HepG2 (cell line): Measurements from ENCODE around the gene PRSS1. TPM values are rescaled to one million over a fixed set of nuclear protein-coding genes. Genes with fewer than 3 reads are reported as not detected.

Experiments used
- ATAC-seq: fragments of 200-7000 bp; cut with Tn5 transposase; 3 replicates; pipeline ENCODE4 v1.9.1; 2020; ENCODE audit warnings: mild to moderate bottlenecking, moderate library complexity
- BruUV-seq: library from RNA; stranded (reverse); fragments of 400-500 nt; replicated peaks from 2 replicates; lab custom pipeline; 2021; lab: Mats Ljungman, UMichigan
- CTCF ChIA-PET: fragments of 300-600 bp; formaldehyde crosslinking; extraction: SDS; loops from one replicate; lab custom pipeline; 2021; ENCODE audit warnings: low total read pairs, inconsistent platforms, low intra/inter-chr PET ratio; lab: Yijun Ruan, JAX
- POLR2A ChIA-PET: fragments of 350-600 bp; sonication (Branson Sonifier 250); formaldehyde crosslinking; loops from one replicate; lab custom pipeline; 2020; ENCODE audit warnings: antibody characterized with exemption, inconsistent platforms; lab: Yijun Ruan, JAX
- DNase-seq: peaks from one replicate; pipeline ENCODE4 v3.0.0-alpha.2; 2015; ENCODE audit warnings: low spot score
- FAIRE-seq: peaks from 3 replicates; lab custom pipeline; 2011; peaks lifted over from hg19 to GRCh38; lab: Jason Lieb, UNC
- H2AFZ ChIP-seq: one replicate; pipeline ENCODE4 v1.6.1; 2011; ENCODE audit warnings: low read length, inconsistent platforms
- H3K27ac ChIP-seq: fragments of 300-600 bp; 3 replicates; pipeline ENCODE4 v1.8.0; 2011; ENCODE audit warnings: mixed run types, mild to moderate bottlenecking, mixed read lengths, low read length, inconsistent platforms; ENCODE audit not compliant: insufficient read depth; ENCODE audit errors: extremely low read length
- H3K27me3 ChIP-seq, 2 experiments: fragments of 200-600 bp in 1 of 2; 2 replicates in 1 of 2; 3 replicates in 1 of 2; pipeline versions ENCODE4 v1.6.0 to v1.8.0; 2011; ENCODE audit warnings: low read length in 2 of 2, mild to moderate bottlenecking in 2 of 2, moderate library complexity in 2 of 2, inconsistent platforms in 1 of 2; ENCODE audit not compliant: insufficient read depth in 2 of 2, control insufficient read depth in 1 of 2
- H3K36me3 ChIP-seq, 2 experiments: fragments of 200-600 bp in 1 of 2; replicated peaks in 1 of 2; 2 replicates in 1 of 2; 3 replicates in 1 of 2; pipeline versions ENCODE4 v1.5.1 to v1.8.0; 2011; ENCODE audit warnings: low read length in 2 of 2, inconsistent platforms in 1 of 2; ENCODE audit not compliant: insufficient read depth in 2 of 2, control insufficient read depth in 1 of 2
- H3K4me1 ChIP-seq: 2 replicates; pipeline ENCODE4 v1.5.1; 2012; ENCODE audit warnings: low read length, inconsistent platforms; ENCODE audit not compliant: insufficient read depth
- H3K4me2 ChIP-seq: 2 replicates; pipeline ENCODE4 v1.6.0; 2011; ENCODE audit warnings: low read depth, low read length, inconsistent platforms
- H3K4me3 ChIP-seq, 3 experiments: fragments of 200-600 bp in 1 of 3; sonication (generic), shearing (Covaris generic) in 1 of 3; replicated peaks in 1 of 3; 2 replicates each; pipeline ENCODE4 v1.5.1; 2011 to 2016; ENCODE audit warnings: low read length in 3 of 3, inconsistent platforms in 2 of 3, low read depth in 2 of 3, mild to moderate bottlenecking in 2 of 3, control low read depth in 1 of 3, mixed read lengths in 1 of 3; ENCODE audit not compliant: insufficient read depth in 1 of 3
- H3K79me2 ChIP-seq: one replicate; pipeline ENCODE4 v1.6.1; 2011; ENCODE audit warnings: low read length, inconsistent platforms; ENCODE audit not compliant: insufficient read depth
- H3K9ac ChIP-seq: 2 replicates; pipeline ENCODE4 v1.6.0; 2011; ENCODE audit warnings: mild to moderate bottlenecking, low read depth, low read length, inconsistent platforms; ENCODE audit not compliant: insufficient read depth
- H3K9me3 ChIP-seq: 2 replicates; pipeline ENCODE4 v1.5.1; 2012; ENCODE audit warnings: mild to moderate bottlenecking, low read length
- H4K20me1 ChIP-seq: 2 replicates; pipeline ENCODE4 v1.6.0; 2011; ENCODE audit warnings: inconsistent platforms, mild to moderate bottlenecking, low read length, moderate library complexity; ENCODE audit not compliant: insufficient read depth
- CAMTA2 ChIP-seq: sonication (generic); formaldehyde crosslinking; IDR thresholded peaks from 2 replicates; pipeline ENCODE4 v1.4.0; 2020; ENCODE audit warnings: mild to moderate bottlenecking, missing genetic modification reagents, borderline replicate concordance
- KMT2A ChIP-seq: sonication (generic); formaldehyde crosslinking; IDR thresholded peaks from 2 replicates; pipeline ENCODE4 v1.4.0; 2020; ENCODE audit warnings: missing genetic modification reagents
- SMC3 ChIP-seq: IDR thresholded peaks from 2 replicates; pipeline ENCODE4 v1.6.1; 2011; ENCODE audit warnings: low read length, improper control_type of control experiment
- ZFY ChIP-seq: sonication (generic); formaldehyde crosslinking; IDR thresholded peaks from 2 replicates; pipeline ENCODE4 v1.4.0; 2020; ENCODE audit warnings: missing genetic modification reagents
- ZNF674 ChIP-seq: sonication (generic); formaldehyde crosslinking; IDR thresholded peaks from 2 replicates; pipeline ENCODE4 v1.5.0; 2020; ENCODE audit warnings: low read depth, mild to moderate bottlenecking, missing genetic modification reagents
- ZNF737 ChIP-seq: sonication (generic); formaldehyde crosslinking; IDR thresholded peaks from 2 replicates; pipeline ENCODE4 v1.5.0; 2020; ENCODE audit warnings: missing genetic modification reagents, mild to moderate bottlenecking, borderline replicate concordance
- ZNF766 ChIP-seq: sonication (generic); formaldehyde crosslinking; IDR thresholded peaks from 2 replicates; pipeline ENCODE4 v1.5.0; 2020; ENCODE audit warnings: missing genetic modification reagents, borderline replicate concordance
- WGBS: methylation state at CpG from one replicate; pipeline ENCODE4 v1.1.6; 2017; ENCODE audit warnings: low lambda C conversion rate; 5-methylcytosine and 5-hydroxymethylcytosine counted together
- in situ Hi-C: cut with HindIII; loops from 2 replicates; pipeline ENCODE4 v1.10.0; 2017; ENCODE audit warnings: low pct_unique_long_range_greater_than_20kb; ENCODE audit not compliant: extremely low pct_ligation_motif_present
- intact Hi-C: fragments of 100-400 bp; cut with micrococcal nuclease; formaldehyde crosslinking; loops from one replicate; pipeline ENCODE4 v1.10.0; 2022; ENCODE audit not compliant: unreplicated experiment
- polyA plus RNA-seq, 8 experiments: library from polyadenylated mRNA; depleted of rRNA in 3 of 8; stranded (reverse) in 7 of 8; unstranded in 1 of 8; fragments of >200 nt; fragmentation: Illumina TruSeq in 4 of 8; extraction: Trizol in 4 of 8; gene quantifications; 2 replicates each; pipeline versions ENCODE4 v1.2.1 to v1.2.3, GENCODE V29; 2011 to 2016; ENCODE audit warnings: low read depth in 4 of 8, missing spikeins in 1 of 8, mixed read lengths in 1 of 8; ENCODE audit not compliant: insufficient read depth in 1 of 8
- total RNA-seq, 5 experiments: library from RNA; depleted of rRNA; stranded (reverse); fragments of >200 nt; fragmentation: Illumina TruSeq; extraction: Trizol; gene quantifications; 2 replicates each; pipeline ENCODE4 v1.2.3, GENCODE V29; 2016; ENCODE audit warnings: low read depth in 1 of 5
- TF ChIP-seq, protein P1 (sequence below): IDR thresholded peaks from 2 replicates; pipeline ENCODE4 v1.6.1; 2016; ENCODE audit warnings: low read depth, borderline replicate concordance
- TF ChIP-seq, protein P2 (sequence below), 2 experiments: sonication (generic) in 1 of 2; formaldehyde crosslinking in 1 of 2; IDR thresholded peaks; 2 replicates each; pipeline versions ENCODE4 v1.4.0 to v1.6.1; 2016 to 2020; ENCODE audit warnings: borderline replicate concordance in 1 of 2, low read depth in 1 of 2, mild to moderate bottlenecking in 1 of 2, missing genetic modification reagents in 1 of 2

The PRSS1 gene
- total and polyA plus RNA-seq, 2 of the 13 experiments (the other 11 are each of a cell fraction or from before 2014, with no cell fraction given) = not detected

DNA sequence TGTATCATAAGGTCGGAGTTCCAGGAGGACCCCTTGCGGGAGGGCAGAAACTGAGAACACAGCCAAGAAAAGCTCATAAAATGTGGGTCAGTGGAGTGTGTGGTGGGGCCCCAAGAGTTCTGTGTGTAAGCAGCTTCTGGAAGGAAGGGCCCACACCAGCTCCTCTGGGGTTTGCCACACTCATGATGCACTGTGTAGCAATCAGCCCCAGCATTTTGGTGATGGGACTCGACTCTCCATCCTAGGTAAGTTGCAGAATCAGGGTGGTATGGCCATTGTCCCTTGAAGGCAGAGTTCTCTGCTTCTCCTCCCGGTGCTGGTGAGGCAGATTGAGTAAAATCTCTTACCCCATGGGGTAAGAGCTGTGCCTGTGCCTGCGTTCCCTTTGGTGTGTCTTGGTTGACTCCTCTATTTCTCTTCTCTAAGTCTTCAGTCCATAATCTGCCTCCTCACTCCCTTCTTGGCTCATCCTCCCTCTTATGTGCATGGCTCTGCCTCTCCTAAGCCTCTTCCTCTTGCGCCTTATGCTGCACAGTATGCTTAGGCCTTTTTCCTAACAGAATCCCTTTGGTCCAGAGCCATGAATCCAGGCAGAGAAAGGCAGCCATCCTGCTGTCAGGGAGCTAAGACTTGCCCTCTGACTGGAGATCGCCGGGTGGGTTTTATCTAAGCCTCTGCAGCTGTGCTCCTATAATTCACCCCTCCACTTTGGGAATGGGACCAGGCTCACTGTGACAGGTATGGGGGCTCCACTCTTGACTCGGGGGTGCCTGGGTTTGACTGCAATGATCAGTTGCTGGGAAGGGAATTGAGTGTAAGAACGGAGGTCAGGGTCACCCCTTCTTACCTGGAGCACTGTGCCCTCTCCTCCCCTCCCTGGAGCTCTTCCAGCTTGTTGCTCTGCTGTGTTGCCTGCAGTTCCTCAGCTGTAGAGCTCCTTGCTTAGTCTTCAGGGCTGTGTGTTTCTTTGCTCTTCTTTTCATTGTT lies 39.3 kb downstream of the PRSS1 start:
- H3K9me3 ChIP-seq = no peaks in the 10 kb centered on the region
- POLR2A ChIA-PET = no interaction called here
- in situ Hi-C loops = no loop called here
- intact Hi-C loops = no loop called here
- no peak overlapping the region for H3K4me3 ChIP-seq
- no peaks in the 10 kb centered on the region for H3K36me3 ChIP-seq
- BruUV-seq = no TSS peak
- no peak for TF ChIP-seq ZNF674 (CRISPR knock-in tag)
- TF ChIP-seq, all 625 proteins: peak for 0
- Histone ChIP-seq H2AFZ (no peak overlapping the region), H3K4me1 (no peaks in the 10 kb centered on the region), H4K20me1 (no peaks in the 10 kb centered on the region), H3K27ac (no peak overlapping the region), H3K9ac (no peak overlapping the region), H3K4me2 (no peak overlapping the region), H3K27me3 (peaks cover 0 to 17% of the 10 kb centered on the region in 2 experiments; a peak in 4 of 5 replicates), H3K79me2 (no peaks in the 10 kb centered on the region)
- WGBS = 15% methylated on average over 8 of the region's 10 CpGs
- CTCF ChIA-PET = no interaction called here
- DNase-seq (no peak), FAIRE-seq (no peak), ATAC-seq (no peak)

- Histone ChIP-seq H3K9me3 (no peaks in the 10 kb centered on the region), H4K20me1 (no peaks in the 10 kb centered on the region), H3K4me1 (no peaks in the 10 kb centered on the region), H3K27ac (no peak overlapping the region), H2AFZ (no peak overlapping the region), H3K4me3 (no peak overlapping the region), H3K4me2 (no peak overlapping the region), H3K9ac (no peak overlapping the region), H3K27me3 (peaks cover 0 to 21% of the 10 kb centered on the region in 2 experiments), H3K36me3 (no peaks in the 10 kb centered on the region), H3K79me2 (no peaks in the 10 kb centered on the region)
- no TSS peak for BruUV-seq
- in situ Hi-C loops (no loop called here), intact Hi-C loops (no loop called here)
- WGBS = 8% methylated on average over 2 of the region's 2 CpGs
- DNase-seq = no peak
- FAIRE-seq = no peak
- ChIA-PET CTCF (no interaction called here), POLR2A (no interaction called here)
- ATAC-seq = no peak
- no peak for TF ChIP-seq ZFY (CRISPR knock-in tag)
- TF ChIP-seq KMT2A (CRISPR knock-in tag) = no peak
- no peak for TF ChIP-seq SMC3
- TF ChIP-seq, protein P1, sequence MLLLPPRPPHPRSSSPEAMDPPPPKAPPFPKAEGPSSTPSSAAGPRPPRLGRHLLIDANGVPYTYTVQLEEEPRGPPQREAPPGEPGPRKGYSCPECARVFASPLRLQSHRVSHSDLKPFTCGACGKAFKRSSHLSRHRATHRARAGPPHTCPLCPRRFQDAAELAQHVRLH (CRISPR knock-in tag) = no peak
- no peak for TF ChIP-seq ZNF737
- TF ChIP-seq, protein P2, sequence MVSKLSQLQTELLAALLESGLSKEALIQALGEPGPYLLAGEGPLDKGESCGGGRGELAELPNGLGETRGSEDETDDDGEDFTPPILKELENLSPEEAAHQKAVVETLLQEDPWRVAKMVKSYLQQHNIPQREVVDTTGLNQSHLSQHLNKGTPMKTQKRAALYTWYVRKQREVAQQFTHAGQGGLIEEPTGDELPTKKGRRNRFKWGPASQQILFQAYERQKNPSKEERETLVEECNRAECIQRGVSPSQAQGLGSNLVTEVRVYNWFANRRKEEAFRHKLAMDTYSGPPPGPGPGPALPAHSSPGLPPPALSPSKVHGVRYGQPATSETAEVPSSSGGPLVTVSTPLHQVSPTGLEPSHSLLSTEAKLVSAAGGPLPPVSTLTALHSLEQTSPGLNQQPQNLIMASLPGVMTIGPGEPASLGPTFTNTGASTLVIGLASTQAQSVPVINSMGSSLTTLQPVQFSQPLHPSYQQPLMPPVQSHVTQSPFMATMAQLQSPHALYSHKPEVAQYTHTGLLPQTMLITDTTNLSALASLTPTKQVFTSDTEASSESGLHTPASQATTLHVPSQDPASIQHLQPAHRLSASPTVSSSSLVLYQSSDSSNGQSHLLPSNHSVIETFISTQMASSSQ (IDR thresholded peaks at IDR 0.05; ENCODE audit: low read depth) = no peak
- TF ChIP-seq, protein P2 (CRISPR knock-in tag; IDR thresholded peaks at IDR 0.05; ENCODE audit: borderline replicate concordance) = no peak
- no peak for TF ChIP-seq ZNF766 (CRISPR knock-in tag)
- no peak for TF ChIP-seq CAMTA2 (CRISPR knock-in tag)
Measured at GRCh38 chr7:142789441-142789840, 40.2 kb downstream of the PRSS1 start.
